Midbrain (tissue), 1 donor: ENCODE data around the gene CDK15.

Experiments
- DNase-seq: peaks from one replicate; lab custom pipeline; 2025; lab: John Stamatoyannopoulos, UW

The CDK15 gene

GRCh38 chr2:201938156-201938775, 131.9 kb downstream of the CDK15 start:
- no peak for DNase-seq

GRCh38 chr2:201938781-201939180, 132.4 kb downstream of the CDK15 start:
- no peak for DNase-seq

- no peak for DNase-seq
Observed at GRCh38 chr2:201939453-201939941, 133.2 kb downstream of the CDK15 start.

GRCh38 chr2:201942531-201942930, 136.2 kb downstream of the CDK15 start:
- no peak for DNase-seq
